Tibial nerve (tissue), 4 donors: Measurements from ENCODE around the gene CTRB1. TPM values are rescaled to one million over a fixed set of nuclear protein-coding genes. Genes with fewer than 3 reads are reported as not detected.

ENCODE experiments used
- DNase-seq, 2 donors: peaks; one replicate each; pipeline ENCODE4 v3.0.0-alpha.2; 2019; ENCODE audit warnings: low spot score in 2 of 2
- H3K27ac ChIP-seq, 4 donors: fragments of 200-600 bp; sonication (generic) in 3 of 4; one replicate each; pipeline ENCODE4 v1.5.1; 2017 to 2019; ENCODE audit warnings: mild to moderate bottlenecking in 1 of 4
- H3K27me3 ChIP-seq, 2 donors: fragments of 200-600 bp; sonication (generic) in 1 of 2; one replicate each; pipeline versions ENCODE4 v1.5.1 to v1.6.0; 2017 to 2019
- H3K36me3 ChIP-seq, 3 donors: fragments of 200-600 bp; sonication (generic); one replicate each; pipeline ENCODE4 v1.5.1; 2018 to 2019
- H3K4me1 ChIP-seq, 4 donors: fragments of 200-600 bp; sonication (generic) in 3 of 4; one replicate each; pipeline ENCODE4 v1.5.1; 2017 to 2019
- H3K4me3 ChIP-seq, 4 donors: fragments of 200-600 bp; sonication (generic) in 3 of 4; one replicate each; pipeline ENCODE4 v1.5.1; 2017 to 2019; ENCODE audit warnings: mild to moderate bottlenecking in 1 of 4, moderate library complexity in 1 of 4
- H3K9me3 ChIP-seq, 4 donors: fragments of 200-600 bp; sonication (generic) in 3 of 4; one replicate each; pipeline ENCODE4 v1.5.1; 2017 to 2019
- CTCF ChIP-seq, 5 experiments: fragments of 200-600 bp in 3 of 5; fragments of 450-650 bp in 2 of 5; sonication (generic) in 3 of 5; IDR thresholded peaks; one replicate each; pipeline ENCODE4 v1.5.1; 2016 to 2019; ENCODE audit warnings: antibody characterized with exemption in 5 of 5, mild to moderate bottlenecking in 3 of 5, moderate library complexity in 2 of 5
- EP300 ChIP-seq, 2 donors: sonication (generic); formaldehyde crosslinking; IDR thresholded peaks; one replicate each; pipeline ENCODE4 v1.6.1; 2017; ENCODE audit warnings: antibody characterized with exemption in 2 of 2, mild to moderate bottlenecking in 1 of 2
- POLR2A ChIP-seq, 2 donors: fragments of 450-650 bp; IDR thresholded peaks; one replicate each; pipeline ENCODE4 v1.6.1; 2017; ENCODE audit warnings: antibody characterized with exemption in 2 of 2, mild to moderate bottlenecking in 2 of 2, moderate library complexity in 2 of 2
- WGBS, 2 donors: methylation state at CpG; one replicate each; pipeline ENCODE4 v1.1.5; 2018; 5-methylcytosine and 5-hydroxymethylcytosine counted together
- total RNA-seq, 4 donors: library from RNA; depleted of rRNA; stranded (reverse); fragments of >200 nt; gene quantifications; one replicate each; pipeline ENCODE4 v1.1.0, GENCODE V29; 2016

CTRB1 gene
- total RNA-seq, 4 donors from 2014 or later = 0.59 to 24.3 (median 1.2) TPM

GRCh38 chr16:75263291-75263962 is 44.6 kb downstream of the CTRB1 start:
- Histone ChIP-seq H3K27ac (peak overlapping the region in 3 of 4 donors; percentile 87 to 91 (median 88)), H3K4me1 (peaks cover 0 to 72% (median 39%) of the 10 kb centered on the region in 4 donors), H3K27me3 (no peaks in the 10 kb centered on the region), H3K9me3 (no peaks in the 10 kb centered on the region), H3K36me3 (no peaks in the 10 kb centered on the region), H3K4me3 (peak overlapping the region in 2 of 4 donors; percentile 84 to 91)
- 41 to 53% methylated on average over 10 to 14 of the region's 14 CpGs for WGBS, 2 donors
- DNase-seq = no peak
- TF ChIP-seq CTCF (IDR thresholded peaks at IDR 0.05) (no peak), POLR2A (IDR thresholded peaks at IDR 0.05) (no peak), EP300 (IDR thresholded peaks at IDR 0.05) (no peak)

GRCh38 chr16:75263963-75264445 is 45.2 kb downstream of the CTRB1 start:
- peaks cover 0 to 66% (median 39%) of the 10 kb centered on the region in 4 donors for H3K4me1 ChIP-seq
- no peak for DNase-seq

GRCh38 chr16:75264457-75264998 is 45.7 kb downstream of the CTRB1 start:
- H3K4me3 ChIP-seq = peak overlapping the region; percentile 84 to 98 (median 93)
- peak in 1 of 2 donors; percentile 48 for DNase-seq
- no peaks in the 10 kb centered on the region for H3K36me3 ChIP-seq
- H3K27ac ChIP-seq = peak overlapping the region; percentile 87 to 91 (median 89)
- WGBS, 2 donors = 10 to 15% methylated on average over 12 to 13 of the region's 14 CpGs
- no peaks in the 10 kb centered on the region for H3K9me3 ChIP-seq
- TF ChIP-seq EP300 (IDR thresholded peaks at IDR 0.05) (no peak), CTCF (IDR thresholded peaks at IDR 0.05) (no peak), POLR2A (IDR thresholded peaks at IDR 0.05) (no peak)
- H3K4me1 ChIP-seq = peaks cover 0 to 64% (median 39%) of the 10 kb centered on the region in 4 donors
- no peaks in the 10 kb centered on the region for H3K27me3 ChIP-seq

More at GRCh38 chr16:75263963-75264445, 45.2 kb downstream of the CTRB1 start:
- WGBS, 2 donors = 11 to 22% methylated on average over 8 of the region's 8 CpGs
- Histone ChIP-seq H3K27ac (peak overlapping the region in 3 of 4 donors; percentile 87 to 91 (median 88)), H3K4me3 (peak overlapping the region in 3 of 4 donors; percentile 84 to 95 (median 91)), H3K27me3 (no peaks in the 10 kb centered on the region), H3K9me3 (no peaks in the 10 kb centered on the region), H3K36me3 (no peaks in the 10 kb centered on the region)
- TF ChIP-seq POLR2A (IDR thresholded peaks at IDR 0.05) = no peak
- TF ChIP-seq EP300 (IDR thresholded peaks at IDR 0.05) = no peak
- no peak for TF ChIP-seq CTCF (IDR thresholded peaks at IDR 0.05)

GRCh38 chr16:75264999-75265910 is 46.5 kb downstream of the CTRB1 start:
- Histone ChIP-seq H3K9me3 (no peaks in the 10 kb centered on the region), H3K4me1 (peaks cover 0 to 64% (median 39%) of the 10 kb centered on the region in 4 donors), H3K27ac (peak overlapping the region; percentile 87 to 91 (median 89)), H3K4me3 (peak overlapping the region; percentile 84 to 98 (median 93)), H3K27me3 (no peaks in the 10 kb centered on the region), H3K36me3 (no peaks in the 10 kb centered on the region)
- WGBS, 2 donors = 2 to 3% methylated on average over 15 to 40 of the region's 74 CpGs
- peak in 1 of 2 donors; percentile 24 for TF ChIP-seq EP300 (IDR thresholded peaks at IDR 0.05)
- peak in 1 of 5 experiments; percentile 16 for TF ChIP-seq CTCF (IDR thresholded peaks at IDR 0.05)
- TF ChIP-seq POLR2A (IDR thresholded peaks at IDR 0.05) = peak in 1 of 2 donors; percentile 8
- DNase-seq = no peak
